Dendritic cell treated with granulocyte-macrophage colony-stimulating factor and Interleukin-4, amounts not matched to agents 40 ng/mL and 50 ng/mL, for 4 days (primary cell): ENCODE data around the gene CITED2.

Source experiments
- H3K27ac Mint-ChIP-seq: one replicate; pipeline ENCODE4 v1.8.0; 2022; ENCODE audit warnings: mild to moderate bottlenecking, mixed read lengths
- H3K27me3 Mint-ChIP-seq: one replicate; pipeline ENCODE4 v1.8.0; 2022; ENCODE audit warnings: mild to moderate bottlenecking, mixed read lengths
- H3K36me3 Mint-ChIP-seq: one replicate; pipeline ENCODE4 v1.8.0; 2022; ENCODE audit warnings: low read depth, mixed read lengths
- H3K4me1 Mint-ChIP-seq: one replicate; pipeline ENCODE4 v1.8.0; 2022; ENCODE audit warnings: low read depth, mixed read lengths
- H3K4me3 Mint-ChIP-seq: one replicate; pipeline ENCODE4 v1.8.0; 2022; ENCODE audit warnings: mild to moderate bottlenecking, moderate library complexity, mixed read lengths
- H3K9me3 Mint-ChIP-seq: one replicate; pipeline ENCODE4 v1.8.0; 2022; ENCODE audit warnings: mixed read lengths
- intact Hi-C: fragments of 100-400 bp; cut with micrococcal nuclease; formaldehyde crosslinking; loops from one replicate; pipeline ENCODE4 v1.15.0; 2022

The CITED2 gene

DNA sequence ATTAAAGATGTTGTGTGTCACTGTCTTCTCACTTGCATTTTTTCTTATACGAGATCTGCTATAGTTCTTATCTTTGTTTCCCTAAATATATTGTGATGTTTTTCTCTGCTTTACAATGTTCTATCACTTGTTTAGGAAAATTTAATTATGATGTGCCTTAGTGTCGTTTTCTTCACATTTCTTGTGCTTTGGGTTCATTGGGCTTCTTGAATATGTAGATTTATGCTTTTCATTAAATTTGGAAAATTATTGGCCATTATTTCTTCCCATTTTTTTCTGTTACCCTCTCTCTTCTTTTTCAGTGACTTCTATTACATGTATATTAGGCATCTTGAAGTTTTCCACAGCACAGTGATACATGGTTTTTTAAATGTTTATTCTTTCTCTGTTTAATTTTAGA lies 33.4 kb downstream of the CITED2 start:
- no peak overlapping the region for H3K27ac Mint-ChIP-seq
- no peak overlapping the region for H3K4me3 Mint-ChIP-seq
- no peaks in the 10 kb centered on the region for H3K27me3 Mint-ChIP-seq
- intact Hi-C loops: no loop called here
- no peaks in the 10 kb centered on the region for H3K36me3 Mint-ChIP-seq
- H3K4me1 Mint-ChIP-seq: peaks cover 61% of the 10 kb centered on the region
- no peaks in the 10 kb centered on the region for H3K9me3 Mint-ChIP-seq

- peak overlapping the region; percentile 67 for H3K27ac Mint-ChIP-seq
Measured at GRCh38 chr6:139338795-139339194, 35.7 kb downstream of the CITED2 start.

DNA sequence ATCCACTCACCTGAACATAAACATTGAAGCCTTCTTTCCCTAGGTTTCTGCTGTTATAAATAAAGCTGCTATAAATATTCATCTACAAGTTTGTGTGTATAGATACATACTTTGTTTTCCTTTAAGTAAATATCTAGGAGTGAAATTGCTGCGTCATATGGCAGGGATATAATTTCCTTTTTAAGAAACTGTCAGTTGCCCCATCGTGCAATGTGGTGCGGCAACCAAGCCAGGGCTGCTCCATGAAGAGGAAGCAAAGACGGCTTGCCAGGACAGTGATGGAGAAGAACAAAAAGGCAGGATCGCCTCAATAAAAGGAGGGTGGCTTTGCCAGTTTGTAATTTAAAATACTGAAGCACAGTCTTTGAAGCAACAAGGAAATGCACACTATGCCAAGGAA lies 36.6 kb downstream of the CITED2 start:
- Mint-ChIP-seq H3K36me3 (no peaks in the 10 kb centered on the region), H3K27ac (peak overlapping the region; percentile 67), H3K27me3 (no peaks in the 10 kb centered on the region), H3K4me1 (peaks cover 50% of the 10 kb centered on the region), H3K9me3 (no peaks in the 10 kb centered on the region), H3K4me3 (no peak overlapping the region)
- intact Hi-C loops: no loop called here

More at GRCh38 chr6:139338795-139339194, 35.7 kb downstream of the CITED2 start:
- Mint-ChIP-seq H3K4me3 (no peak overlapping the region), H3K36me3 (no peaks in the 10 kb centered on the region), H3K27me3 (no peaks in the 10 kb centered on the region), H3K4me1 (peaks cover 60% of the 10 kb centered on the region), H3K9me3 (no peaks in the 10 kb centered on the region)
- intact Hi-C loops: no loop called here

DNA sequence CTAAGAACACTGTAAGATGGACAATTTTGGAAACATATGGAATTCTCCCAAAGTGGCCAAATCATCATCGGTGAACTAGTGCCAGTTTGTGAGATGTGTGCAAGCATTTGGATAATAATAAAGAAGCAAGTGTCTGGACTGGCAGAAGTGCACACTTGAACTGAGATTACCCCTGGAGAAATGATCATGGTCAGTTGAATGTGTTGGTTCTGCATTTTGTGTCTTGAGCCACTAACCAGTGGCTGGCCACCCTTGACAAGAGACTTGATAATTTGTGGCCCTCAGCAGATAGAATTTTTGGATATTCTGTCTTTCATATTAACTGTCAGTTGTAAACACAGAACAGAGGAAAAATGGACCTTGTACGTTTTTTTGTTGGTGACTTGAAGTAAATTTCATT lies 37.4 kb downstream of the CITED2 start:
- Mint-ChIP-seq H3K4me3 (no peak overlapping the region), H3K36me3 (no peaks in the 10 kb centered on the region), H3K27me3 (no peaks in the 10 kb centered on the region), H3K4me1 (peaks cover 46% of the 10 kb centered on the region), H3K27ac (peak overlapping the region; percentile 67), H3K9me3 (no peaks in the 10 kb centered on the region)
- intact Hi-C loops: no loop called here

- Mint-ChIP-seq H3K9me3 (no peaks in the 10 kb centered on the region), H3K4me1 (peaks cover 46% of the 10 kb centered on the region), H3K36me3 (no peaks in the 10 kb centered on the region), H3K27me3 (no peaks in the 10 kb centered on the region), H3K27ac (peak overlapping the region; percentile 67), H3K4me3 (no peak overlapping the region)
- intact Hi-C loops: no loop called here
Measured at GRCh38 chr6:139336488-139336887, 38.0 kb downstream of the CITED2 start.

DNA sequence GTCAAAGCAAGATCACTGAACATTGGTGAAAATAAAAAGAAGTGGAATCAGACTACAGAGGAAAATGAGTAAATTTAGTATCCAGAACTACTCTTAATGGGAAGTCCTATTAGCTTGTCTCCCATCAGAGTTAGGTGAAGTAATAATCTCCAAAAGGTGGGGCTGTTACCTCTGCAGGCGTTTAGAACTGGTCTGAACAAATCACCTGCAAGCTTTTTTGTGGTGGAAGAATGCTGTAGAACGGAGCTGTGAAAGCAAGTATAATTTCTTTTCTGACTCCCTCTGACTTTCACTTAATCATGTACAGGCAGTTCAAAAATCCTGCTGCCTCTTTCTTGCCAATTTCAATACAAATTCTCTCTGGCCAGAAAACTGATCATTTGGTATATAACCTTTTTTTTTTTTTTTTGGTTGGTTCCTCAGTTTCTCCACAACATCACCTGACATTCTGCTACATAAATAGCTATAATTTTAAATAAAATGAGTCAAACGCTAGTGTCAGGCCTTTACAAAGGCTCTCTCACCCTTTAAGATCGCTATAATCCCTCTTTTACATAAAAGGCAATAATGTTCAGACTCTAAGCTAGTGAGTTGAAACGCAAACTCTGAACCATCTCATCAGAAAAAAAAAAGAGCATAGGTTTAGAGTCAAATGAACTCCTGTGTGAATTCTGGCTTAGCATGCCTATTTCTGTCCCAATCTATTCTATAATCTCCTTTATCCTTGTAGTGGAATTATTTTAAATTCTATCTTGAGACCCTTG lies 38.8 kb downstream of the CITED2 start:
- intact Hi-C loops: no loop called here
- Mint-ChIP-seq H3K4me3 (no peak overlapping the region), H3K9me3 (no peaks in the 10 kb centered on the region), H3K27ac (peak overlapping the region; percentile 10), H3K4me1 (peaks cover 46% of the 10 kb centered on the region), H3K27me3 (no peaks in the 10 kb centered on the region), H3K36me3 (no peaks in the 10 kb centered on the region)

DNA sequence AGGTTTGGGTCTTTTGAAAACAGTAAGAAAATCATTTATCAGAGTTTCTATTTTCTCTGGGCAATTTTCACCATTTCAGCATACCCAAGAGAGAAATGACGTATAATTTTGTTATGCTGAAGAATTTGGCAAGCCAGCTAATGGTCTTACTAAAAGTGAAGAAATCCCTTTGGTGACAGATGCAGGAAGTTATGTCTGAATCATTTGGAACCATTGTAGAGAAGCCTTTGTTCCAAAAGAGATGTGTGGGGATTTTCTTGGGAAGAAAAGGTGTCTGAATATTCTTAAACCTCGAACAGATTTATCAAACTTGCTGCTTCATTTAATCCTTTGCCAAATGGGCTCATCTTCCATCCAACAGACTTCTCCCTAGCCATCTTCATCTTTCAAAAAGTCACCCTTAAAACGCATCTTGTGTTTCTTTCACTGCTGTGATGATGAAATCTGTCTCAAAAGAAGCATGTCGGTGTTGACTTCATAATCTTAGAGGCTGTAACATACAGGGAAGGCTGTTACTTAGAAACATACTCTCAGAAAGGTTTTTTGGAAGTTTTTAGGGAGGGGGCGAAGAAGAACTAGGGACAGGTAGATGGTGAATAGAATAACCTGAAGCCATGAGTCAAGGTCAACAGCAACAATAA lies 39.5 kb downstream of the CITED2 start:
- peak overlapping the region; percentile 10 for H3K27ac Mint-ChIP-seq
- intact Hi-C loops: no loop called here
- H3K36me3 Mint-ChIP-seq: no peaks in the 10 kb centered on the region
- no peaks in the 10 kb centered on the region for H3K27me3 Mint-ChIP-seq
- no peak overlapping the region for H3K4me3 Mint-ChIP-seq
- H3K4me1 Mint-ChIP-seq: peaks cover 46% of the 10 kb centered on the region
- no peaks in the 10 kb centered on the region for H3K9me3 Mint-ChIP-seq

GRCh38 chr6:139330826-139331500 lies 43.5 kb downstream of the CITED2 start:
- Mint-ChIP-seq H3K36me3 (no peaks in the 10 kb centered on the region), H3K4me3 (no peak overlapping the region), H3K4me1 (peaks cover 30% of the 10 kb centered on the region), H3K27ac (no peak overlapping the region), H3K27me3 (no peaks in the 10 kb centered on the region), H3K9me3 (peaks cover 6% of the 10 kb centered on the region)
- intact Hi-C loops: no loop called here

GRCh38 chr6:139330306-139330705 lies 44.1 kb downstream of the CITED2 start:
- H3K4me1 Mint-ChIP-seq: peaks cover 32% of the 10 kb centered on the region
- H3K4me3 Mint-ChIP-seq: no peak overlapping the region
- H3K9me3 Mint-ChIP-seq: peaks cover 6% of the 10 kb centered on the region
- no peaks in the 10 kb centered on the region for H3K36me3 Mint-ChIP-seq
- H3K27me3 Mint-ChIP-seq: no peaks in the 10 kb centered on the region
- intact Hi-C loops: no loop called here
- H3K27ac Mint-ChIP-seq: no peak overlapping the region

DNA sequence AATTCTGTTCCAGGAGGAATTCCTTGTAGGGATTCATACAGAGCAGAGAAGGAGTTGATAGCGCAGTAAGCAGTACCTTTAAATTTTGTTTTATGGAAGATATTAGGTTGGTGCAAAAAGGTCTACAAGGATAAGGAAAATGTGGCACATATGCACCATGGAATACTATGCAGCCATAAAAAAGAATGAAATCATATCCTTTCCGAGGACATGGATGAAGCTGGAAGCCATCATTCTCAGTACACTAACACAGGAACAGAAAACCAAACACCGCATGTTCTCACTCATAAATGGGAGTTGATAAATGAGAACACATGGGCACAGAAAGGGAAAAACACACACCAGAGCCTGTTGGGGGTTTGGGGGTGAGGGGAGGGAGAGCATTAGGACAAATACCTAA lies 45.2 kb downstream of the CITED2 start:
- peaks cover 27% of the 10 kb centered on the region for H3K4me1 Mint-ChIP-seq
- H3K9me3 Mint-ChIP-seq: peaks cover 6% of the 10 kb centered on the region
- no peak overlapping the region for H3K27ac Mint-ChIP-seq
- H3K4me3 Mint-ChIP-seq: no peak overlapping the region
- H3K36me3 Mint-ChIP-seq: no peaks in the 10 kb centered on the region
- intact Hi-C loops: loop anchor here (5.0 to 10.0 kb wide), 3 partner anchors 37 to 993 kb away; partner anchors contain the start of gene TXLNB
- H3K27me3 Mint-ChIP-seq: no peaks in the 10 kb centered on the region

- H3K27ac Mint-ChIP-seq: peak overlapping the region; percentile 80
- no peaks in the 10 kb centered on the region for H3K36me3 Mint-ChIP-seq
- H3K4me1 Mint-ChIP-seq: peaks cover 47% of the 10 kb centered on the region
- peaks cover 15% of the 10 kb centered on the region for H3K9me3 Mint-ChIP-seq
- intact Hi-C loops: loop anchor here (5.0 to 10.0 kb wide), 3 partner anchors 35 to 995 kb away; partner anchors contain the start of gene TXLNB
- no peak overlapping the region for H3K4me3 Mint-ChIP-seq
- no peaks in the 10 kb centered on the region for H3K27me3 Mint-ChIP-seq
Measured at GRCh38 chr6:139327038-139327437, 47.4 kb downstream of the CITED2 start.

GRCh38 chr6:139325686-139326085 lies 48.8 kb downstream of the CITED2 start:
- peaks cover 51% of the 10 kb centered on the region for H3K4me1 Mint-ChIP-seq
- H3K9me3 Mint-ChIP-seq: peaks cover 15% of the 10 kb centered on the region
- no peaks in the 10 kb centered on the region for H3K27me3 Mint-ChIP-seq
- no peaks in the 10 kb centered on the region for H3K36me3 Mint-ChIP-seq
- intact Hi-C loops: loop anchor here (5.0 to 10.0 kb wide), 3 partner anchors 33 to 997 kb away; partner anchors contain the start of gene TXLNB
- peak overlapping the region; percentile 80 for H3K27ac Mint-ChIP-seq
- no peak overlapping the region for H3K4me3 Mint-ChIP-seq

- Mint-ChIP-seq H3K4me3 (no peak overlapping the region), H3K27me3 (no peaks in the 10 kb centered on the region), H3K36me3 (no peaks in the 10 kb centered on the region), H3K9me3 (peaks cover 15% of the 10 kb centered on the region), H3K27ac (peak overlapping the region; percentile 80), H3K4me1 (peaks cover 54% of the 10 kb centered on the region)
- intact Hi-C loops: loop anchor here (5.0 to 10.0 kb wide), 3 partner anchors 33 to 997 kb away; partner anchors contain the start of gene TXLNB
Measured at GRCh38 chr6:139325125-139325524, 49.3 kb downstream of the CITED2 start.

DNA sequence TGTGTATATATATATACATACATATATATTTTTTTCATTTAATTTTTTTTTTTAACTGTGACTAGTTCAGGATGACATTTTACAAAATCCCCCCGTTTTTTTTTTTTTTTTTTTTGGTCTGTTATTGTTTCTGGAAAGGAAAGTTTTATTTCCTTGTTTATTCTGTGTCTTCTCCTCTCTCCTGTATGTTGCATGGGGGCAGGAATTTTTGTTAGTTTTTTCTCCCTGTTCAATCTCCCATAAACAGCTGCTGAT lies 50.2 kb downstream of the CITED2 start:
- Mint-ChIP-seq H3K4me3 (no peak overlapping the region), H3K27ac (peak overlapping the region; percentile 80), H3K36me3 (no peaks in the 10 kb centered on the region), H3K27me3 (no peaks in the 10 kb centered on the region), H3K4me1 (peaks cover 54% of the 10 kb centered on the region), H3K9me3 (peaks cover 15% of the 10 kb centered on the region)
- intact Hi-C loops: loop anchor here (10.0 kb wide), 1 partner anchor 69 kb away; no protein-coding TSS in a partner anchor
